K562 (cell line): Measurements from ENCODE around the gene GRAMD4. TPM values are rescaled to one million over a fixed set of nuclear protein-coding genes. Genes with fewer than 3 reads are reported as not detected.

Experiments used
- GATAD2A ChIP-seq: fragments of 450-650 bp; IDR thresholded peaks from 2 replicates; pipeline ENCODE4 v1.6.1; 2017
- MCM2 ChIP-seq: fragments of 450-650 bp; IDR thresholded peaks from 2 replicates; pipeline ENCODE4 v1.6.1; 2017; ENCODE audit warnings: low read depth, mild to moderate bottlenecking
- RBFOX2 ChIP-seq: fragments of 200-400 bp; formaldehyde crosslinking; IDR thresholded peaks from 2 replicates; pipeline ENCODE4 v1.6.1; 2017; ENCODE audit warnings: low read depth, mild to moderate bottlenecking, low read length, moderate library complexity
- SMARCA5 ChIP-seq: fragments of 450-650 bp; IDR thresholded peaks from 2 replicates; pipeline ENCODE4 v1.6.1; 2016
- STAT6 ChIP-seq: sonication (generic); formaldehyde crosslinking; IDR thresholded peaks from 2 replicates; pipeline ENCODE4 v1.8.1; 2023; ENCODE audit warnings: mild to moderate bottlenecking, missing genetic modification reagents
- TCF7 ChIP-seq: sonication (generic); IDR thresholded peaks from 2 replicates; pipeline ENCODE4 v1.6.1; 2016; ENCODE audit warnings: antibody characterized with exemption, borderline replicate concordance
- ZNF445 ChIP-seq: fragments of 250-450 bp; sonication (Bioruptor Pico); IDR thresholded peaks from 2 replicates; pipeline ENCODE4 v1.4.0; 2020; ENCODE audit warnings: low read depth, mild to moderate bottlenecking, moderate library complexity
- polyA plus RNA-seq, 8 experiments: library from polyadenylated mRNA; depleted of rRNA in 4 of 8; stranded (reverse) in 5 of 8; unstranded in 3 of 8; fragments of >200 nt; fragmentation: Nextera tagmentation in 2 of 8; fragmentation: Illumina TruSeq in 1 of 8; extraction: Ambion mirVana in 2 of 8; extraction: Trizol in 1 of 8; gene quantifications; 2 replicates each; pipeline versions ENCODE4 v1.2.1 to v1.2.3, GENCODE V29; 2011 to 2014; ENCODE audit warnings: inconsistent platforms in 1 of 8, missing spikeins in 1 of 8
- total RNA-seq, 7 experiments: library from RNA; depleted of rRNA in 6 of 7; stranded (reverse); fragments of >200 nt in 6 of 7; fragmentation: Illumina TruSeq in 2 of 7; extraction: Trizol in 2 of 7; gene quantifications; 2 replicates each; pipeline versions ENCODE4 v1.2.1 to v1.2.3, GENCODE V29; 2011 to 2021; ENCODE audit warnings: low replicate concordance in 1 of 7
- TF ChIP-seq, protein P1 (sequence below): fragments of 450-650 bp; IDR thresholded peaks from 2 replicates; pipeline ENCODE4 v1.7.0; 2016; ENCODE audit warnings: borderline replicate concordance
- TF ChIP-seq, protein P2 (sequence below): sonication (generic); formaldehyde crosslinking; IDR thresholded peaks from 2 replicates; pipeline ENCODE4 v1.9.0; 2022; ENCODE audit warnings: mild to moderate bottlenecking, missing genetic modification reagents
- TF ChIP-seq, protein P3 (sequence below): fragments of 250-450 bp; sonication (Bioruptor Pico); IDR thresholded peaks from 2 replicates; pipeline ENCODE4 v1.5.0; 2020; ENCODE audit warnings: mild to moderate bottlenecking

Gene GRAMD4
- total and polyA plus RNA-seq, 9 of the 15 experiments (the other 6 are each of a cell fraction or from before 2014, with no cell fraction given): 0.18 to 44.8 (median 18.6) TPM

GRCh38 chr22:46721501-46722085 is 101.4 kb downstream of the GRAMD4 start (continued):
- TF ChIP-seq STAT6 (CRISPR knock-in tag) (no peak), RBFOX2 (no peak), ZNF445 (no peak), SMARCA5 (no peak), MCM2 (no peak), TCF7 (no peak), GATAD2A (no peak)
- TF ChIP-seq, protein P1, sequence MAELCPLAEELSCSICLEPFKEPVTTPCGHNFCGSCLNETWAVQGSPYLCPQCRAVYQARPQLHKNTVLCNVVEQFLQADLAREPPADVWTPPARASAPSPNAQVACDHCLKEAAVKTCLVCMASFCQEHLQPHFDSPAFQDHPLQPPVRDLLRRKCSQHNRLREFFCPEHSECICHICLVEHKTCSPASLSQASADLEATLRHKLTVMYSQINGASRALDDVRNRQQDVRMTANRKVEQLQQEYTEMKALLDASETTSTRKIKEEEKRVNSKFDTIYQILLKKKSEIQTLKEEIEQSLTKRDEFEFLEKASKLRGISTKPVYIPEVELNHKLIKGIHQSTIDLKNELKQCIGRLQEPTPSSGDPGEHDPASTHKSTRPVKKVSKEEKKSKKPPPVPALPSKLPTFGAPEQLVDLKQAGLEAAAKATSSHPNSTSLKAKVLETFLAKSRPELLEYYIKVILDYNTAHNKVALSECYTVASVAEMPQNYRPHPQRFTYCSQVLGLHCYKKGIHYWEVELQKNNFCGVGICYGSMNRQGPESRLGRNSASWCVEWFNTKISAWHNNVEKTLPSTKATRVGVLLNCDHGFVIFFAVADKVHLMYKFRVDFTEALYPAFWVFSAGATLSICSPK: no peak
- TF ChIP-seq, protein P2, sequence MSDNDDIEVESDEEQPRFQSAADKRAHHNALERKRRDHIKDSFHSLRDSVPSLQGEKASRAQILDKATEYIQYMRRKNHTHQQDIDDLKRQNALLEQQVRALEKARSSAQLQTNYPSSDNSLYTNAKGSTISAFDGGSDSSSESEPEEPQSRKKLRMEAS (CRISPR knock-in tag): no peak
- TF ChIP-seq, protein P3, sequence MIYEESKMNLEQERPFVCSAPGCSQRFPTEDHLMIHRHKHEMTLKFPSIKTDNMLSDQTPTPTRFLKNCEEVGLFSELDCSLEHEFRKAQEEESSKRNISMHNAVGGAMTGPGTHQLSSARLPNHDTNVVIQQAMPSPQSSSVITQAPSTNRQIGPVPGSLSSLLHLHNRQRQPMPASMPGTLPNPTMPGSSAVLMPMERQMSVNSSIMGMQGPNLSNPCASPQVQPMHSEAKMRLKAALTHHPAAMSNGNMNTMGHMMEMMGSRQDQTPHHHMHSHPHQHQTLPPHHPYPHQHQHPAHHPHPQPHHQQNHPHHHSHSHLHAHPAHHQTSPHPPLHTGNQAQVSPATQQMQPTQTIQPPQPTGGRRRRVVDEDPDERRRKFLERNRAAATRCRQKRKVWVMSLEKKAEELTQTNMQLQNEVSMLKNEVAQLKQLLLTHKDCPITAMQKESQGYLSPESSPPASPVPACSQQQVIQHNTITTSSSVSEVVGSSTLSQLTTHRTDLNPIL (CRISPR knock-in tag): no peak
